Activated CD8-positive, alpha-beta memory T cell treated with anti-CD3 and anti-CD28 coated beads, Interleukin-2, amount 10 ng/mL, durations not matched to agents 7 days and 5 days (primary cell): ENCODE results near the gene ZNF431. TPM values are rescaled to one million over a fixed set of nuclear protein-coding genes. Genes with fewer than 3 reads are reported as not detected.
"Not testable (repeated sequence)": the region's sequence is repeated elsewhere in the genome, so short reads cannot be mapped to it uniquely, and the experiment has no call there.

Experiments
- ATAC-seq: fragments of 150-1000 bp; cut with Tn5 transposase; one replicate; pipeline ENCODE4 v1.10.0; 2021; ENCODE audit warnings: moderate library complexity
- CTCF ChIA-PET: fragments of 350-600 bp; sonication (Branson Sonifier 250); formaldehyde crosslinking; loops from one replicate; lab custom pipeline; 2021; ENCODE audit warnings: antibody characterized with exemption; lab: Charles Lee
- DNase-seq: peaks from one replicate; pipeline ENCODE4 v3.0.0-alpha.2; 2020
- H3K27ac Mint-ChIP-seq: one replicate; pipeline ENCODE4 v1.8.0; 2021; ENCODE audit warnings: mild to moderate bottlenecking, mixed read lengths
- H3K27me3 Mint-ChIP-seq: one replicate; pipeline ENCODE4 v1.8.0; 2021; ENCODE audit warnings: mixed read lengths
- H3K36me3 Mint-ChIP-seq: one replicate; pipeline ENCODE4 v1.8.0; 2021; ENCODE audit warnings: mild to moderate bottlenecking, mixed read lengths
- H3K4me1 Mint-ChIP-seq: one replicate; pipeline ENCODE4 v1.8.0; 2021; ENCODE audit warnings: mixed read lengths
- H3K4me3 Mint-ChIP-seq: one replicate; pipeline ENCODE4 v1.8.0; 2021; ENCODE audit warnings: mild to moderate bottlenecking, moderate library complexity, mixed read lengths
- H3K9me3 Mint-ChIP-seq: one replicate; pipeline ENCODE4 v1.8.0; 2022; ENCODE audit warnings: low read depth, mixed read lengths
- total RNA-seq, 2 experiments: library from RNA; stranded (reverse); gene quantifications; one replicate each; pipeline ENCODE4 v1.2.3, GENCODE V29; 2021

The ZNF431 gene
- total RNA-seq, 2 experiments from 2014 or later = 19.2 to 22.4 TPM

- Mint-ChIP-seq H3K27ac (no peak overlapping the region), H3K4me1 (peaks cover 1% of the 10 kb centered on the region), H3K4me3 (no peak overlapping the region), H3K36me3 (peaks cover 16% of the 10 kb centered on the region), H3K9me3 (peaks cover 10% of the 10 kb centered on the region), H3K27me3 (no peaks in the 10 kb centered on the region)
- ATAC-seq (no peak), DNase-seq (no peak)
- CTCF ChIA-PET = no interaction called here
These were observed 12.7 kb upstream of the ZNF431 start for GRCh38 chr19:21128901-21129698.

- Mint-ChIP-seq H3K27ac (no peak overlapping the region), H3K4me3 (no peak overlapping the region), H3K36me3 (peaks cover 14% of the 10 kb centered on the region), H3K4me1 (peaks cover 6% of the 10 kb centered on the region), H3K9me3 (peaks cover 13% of the 10 kb centered on the region), H3K27me3 (no peaks in the 10 kb centered on the region)
- DNase-seq = no peak
- ATAC-seq = no peak
- CTCF ChIA-PET = no interaction called here
These were observed 11.6 kb upstream of the ZNF431 start for GRCh38 chr19:21130097-21130775.

- CTCF ChIA-PET = no interaction called here
- Mint-ChIP-seq H3K27ac (no peak overlapping the region), H3K27me3 (no peaks in the 10 kb centered on the region), H3K36me3 (peaks cover 3% of the 10 kb centered on the region), H3K4me3 (no peak overlapping the region), H3K4me1 (peaks cover 6% of the 10 kb centered on the region), H3K9me3 (peaks cover 10% of the 10 kb centered on the region)
- ATAC-seq (no peak), DNase-seq (no peak)
These were observed 8.2 kb upstream of the ZNF431 start for GRCh38 chr19:21133633-21134032.

- peaks cover 6% of the 10 kb centered on the region for H3K36me3 Mint-ChIP-seq
- H3K27me3 Mint-ChIP-seq = no peaks in the 10 kb centered on the region
- H3K4me1 Mint-ChIP-seq = peaks cover 6% of the 10 kb centered on the region
- peaks cover 9% of the 10 kb centered on the region for H3K9me3 Mint-ChIP-seq
- DNase-seq (no peak), ATAC-seq (no peak)
- CTCF ChIA-PET = no interaction called here
- no peak overlapping the region for H3K27ac Mint-ChIP-seq
- H3K4me3 Mint-ChIP-seq = no peak overlapping the region
These were observed 6.9 kb upstream of the ZNF431 start for GRCh38 chr19:21134934-21135366.

GRCh38 chr19:21135433-21135832, 6.4 kb upstream of the ZNF431 start:
- ATAC-seq (no peak), DNase-seq (no peak)
- H3K4me1 Mint-ChIP-seq = peaks cover 6% of the 10 kb centered on the region
- H3K4me3 Mint-ChIP-seq = no peak overlapping the region
- CTCF ChIA-PET = no interaction called here
- H3K27me3 Mint-ChIP-seq = no peaks in the 10 kb centered on the region
- no peak overlapping the region for H3K27ac Mint-ChIP-seq
- peaks cover 6% of the 10 kb centered on the region for H3K9me3 Mint-ChIP-seq
- H3K36me3 Mint-ChIP-seq = peaks cover 7% of the 10 kb centered on the region

GRCh38 chr19:21138130-21138529, 3.7 kb upstream of the ZNF431 start:
- CTCF ChIA-PET = no interaction called here
- Mint-ChIP-seq H3K4me3 (no peak overlapping the region), H3K27ac (no peak overlapping the region), H3K4me1 (peaks cover 19% of the 10 kb centered on the region), H3K36me3 (peaks cover 20% of the 10 kb centered on the region), H3K9me3 (peaks cover 4% of the 10 kb centered on the region), H3K27me3 (no peaks in the 10 kb centered on the region)
- DNase-seq (no peak), ATAC-seq (no peak)

- ATAC-seq, H3K27ac Mint-ChIP-seq, H3K9me3 Mint-ChIP-seq, H3K27me3 Mint-ChIP-seq, DNase-seq, H3K4me3 Mint-ChIP-seq: not testable (repeated sequence)
- CTCF ChIA-PET = interaction anchor here (1.1 kb wide), 1 partner anchor 113 kb away, joined by 3 read pairs; no protein-coding TSS in a partner anchor
- peaks cover 46% of the 10 kb centered on the region for H3K36me3 Mint-ChIP-seq
- peaks cover 23% of the 10 kb centered on the region for H3K4me1 Mint-ChIP-seq
These were observed 834 bp upstream of the ZNF431 start for GRCh38 chr19:21141006-21141405.

GRCh38 chr19:21143428-21143827, 1.6 kb downstream of the ZNF431 start:
- peaks cover 69% of the 10 kb centered on the region for H3K36me3 Mint-ChIP-seq
- no peak overlapping the region for H3K27ac Mint-ChIP-seq
- H3K4me1 Mint-ChIP-seq = peaks cover 23% of the 10 kb centered on the region
- H3K27me3 Mint-ChIP-seq = no peaks in the 10 kb centered on the region
- DNase-seq (no peak), ATAC-seq (no peak)
- H3K4me3 Mint-ChIP-seq = peak overlapping the region; percentile 97
- CTCF ChIA-PET = no interaction called here
- H3K9me3 Mint-ChIP-seq = peaks cover 12% of the 10 kb centered on the region

GRCh38 chr19:21143854-21144253, 2.0 kb downstream of the ZNF431 start:
- H3K27ac Mint-ChIP-seq = no peak overlapping the region
- peaks cover 74% of the 10 kb centered on the region for H3K36me3 Mint-ChIP-seq
- ATAC-seq = no peak
- peaks cover 23% of the 10 kb centered on the region for H3K4me1 Mint-ChIP-seq
- no peak overlapping the region for H3K4me3 Mint-ChIP-seq
- peaks cover 12% of the 10 kb centered on the region for H3K9me3 Mint-ChIP-seq
- CTCF ChIA-PET = no interaction called here
- no peaks in the 10 kb centered on the region for H3K27me3 Mint-ChIP-seq
- DNase-seq = no peak

- H3K4me3 Mint-ChIP-seq = no peak overlapping the region
- DNase-seq (no peak), ATAC-seq (no peak)
- CTCF ChIA-PET = no interaction called here
- peaks cover 25% of the 10 kb centered on the region for H3K9me3 Mint-ChIP-seq
- H3K4me1 Mint-ChIP-seq = peaks cover 15% of the 10 kb centered on the region
- peaks cover 98% of the 10 kb centered on the region for H3K36me3 Mint-ChIP-seq
- H3K27ac Mint-ChIP-seq = no peak overlapping the region
- no peaks in the 10 kb centered on the region for H3K27me3 Mint-ChIP-seq
These were observed 5.7 kb downstream of the ZNF431 start for GRCh38 chr19:21147540-21147939.

- H3K4me1 Mint-ChIP-seq = peaks cover 4% of the 10 kb centered on the region
- no peak overlapping the region for H3K27ac Mint-ChIP-seq
- CTCF ChIA-PET = no interaction called here
- no peak overlapping the region for H3K4me3 Mint-ChIP-seq
- peaks cover 99% of the 10 kb centered on the region for H3K36me3 Mint-ChIP-seq
- ATAC-seq (no peak), DNase-seq (no peak)
- peaks cover 25% of the 10 kb centered on the region for H3K9me3 Mint-ChIP-seq
- no peaks in the 10 kb centered on the region for H3K27me3 Mint-ChIP-seq
These were observed 6.8 kb downstream of the ZNF431 start for GRCh38 chr19:21148681-21149080.

- H3K4me3 Mint-ChIP-seq = no peak overlapping the region
- no peaks in the 10 kb centered on the region for H3K27me3 Mint-ChIP-seq
- no peak for DNase-seq
- H3K9me3 Mint-ChIP-seq = peaks cover 24% of the 10 kb centered on the region
- peaks cover 2% of the 10 kb centered on the region for H3K4me1 Mint-ChIP-seq
- peaks cover 93% of the 10 kb centered on the region for H3K36me3 Mint-ChIP-seq
- no peak for ATAC-seq
- CTCF ChIA-PET = no interaction called here
- no peak overlapping the region for H3K27ac Mint-ChIP-seq
These were observed 8.0 kb downstream of the ZNF431 start for GRCh38 chr19:21149877-21150276.

- peaks cover 90% of the 10 kb centered on the region for H3K36me3 Mint-ChIP-seq
- CTCF ChIA-PET = no interaction called here
- ATAC-seq (no peak), DNase-seq (no peak)
- no peak overlapping the region for H3K27ac Mint-ChIP-seq
- peaks cover 26% of the 10 kb centered on the region for H3K9me3 Mint-ChIP-seq
- no peak overlapping the region for H3K4me3 Mint-ChIP-seq
- no peaks in the 10 kb centered on the region for H3K4me1 Mint-ChIP-seq
- H3K27me3 Mint-ChIP-seq = no peaks in the 10 kb centered on the region
These were observed 9.6 kb downstream of the ZNF431 start for GRCh38 chr19:21151460-21151859.
